GM23248 (cell line): Measurements from ENCODE around the gene MYO16.
"Not testable (repeated sequence)": the region's sequence is repeated elsewhere in the genome, so short reads cannot be mapped to it uniquely, and the experiment has no call there.

Experiments
- EZH2 ChIP-seq: fragments of 200-600 bp; sonication (generic); IDR thresholded peaks from 2 replicates; pipeline ENCODE4 v1.6.1; 2018; ENCODE audit warnings: antibody characterized with exemption, mild to moderate bottlenecking; ENCODE audit not compliant: insufficient read depth, poor library complexity, severe bottlenecking
- EZH2phosphoT487 ChIP-seq: fragments of 200-600 bp; sonication (generic); IDR thresholded peaks from 2 replicates; pipeline ENCODE4 v1.6.1; 2018; ENCODE audit warnings: antibody characterized with exemption, moderate library complexity, mild to moderate bottlenecking, low read depth; ENCODE audit not compliant: insufficient read depth

DNA sequence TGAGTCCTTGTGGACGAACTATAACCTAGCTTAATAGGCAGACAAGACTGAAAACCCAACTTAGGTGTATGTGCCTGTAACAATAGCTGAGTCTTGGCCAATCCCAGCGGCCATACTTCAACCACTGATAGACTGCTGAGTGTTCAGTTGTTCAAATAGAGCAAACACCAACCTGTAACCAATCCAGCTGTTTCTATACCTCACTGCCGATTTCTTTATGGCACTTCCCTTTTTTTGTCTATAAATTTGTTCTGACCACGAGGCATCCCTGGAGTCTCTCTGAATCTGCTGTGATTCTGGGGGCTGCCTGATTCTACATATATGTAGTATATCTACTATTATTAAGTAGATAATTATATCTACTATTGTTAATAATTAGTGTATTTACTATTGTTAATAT lies 284.3 kb downstream of the MYO16 start:
- not testable (repeated sequence) for TF ChIP-seq EZH2, EZH2phosphoT487
